Measurements from ENCODE around the gene DDA1.

DDA1 gene

GRCh38 chr19:17312189-17313113 lies 3.1 kb downstream of the DDA1 start:
- no peak for DNase-seq

GRCh38 chr19:17314007-17314593 lies 4.7 kb downstream of the DDA1 start:
- DNase-seq, result no peak

- DNase-seq, result no peak
Measured at GRCh38 chr19:17318966-17319365, 9.6 kb downstream of the DDA1 start.

- no peak for DNase-seq
Measured at GRCh38 chr19:17319473-17320238, 10.3 kb downstream of the DDA1 start.

- no peak for DNase-seq
Measured at GRCh38 chr19:17320435-17320834, 11.1 kb downstream of the DDA1 start.

- DNase-seq, result no peak
Measured at GRCh38 chr19:17321655-17322489, 12.5 kb downstream of the DDA1 start.

- no peak for DNase-seq
Measured at GRCh38 chr19:17322854-17323253, 13.5 kb downstream of the DDA1 start.

GRCh38 chr19:17323300-17323963 lies 14.1 kb downstream of the DDA1 start:
- no peak for DNase-seq

- no peak for DNase-seq
Measured at GRCh38 chr19:17323964-17324332, 14.6 kb downstream of the DDA1 start.

GRCh38 chr19:17324357-17325114 lies 15.2 kb downstream of the DDA1 start:
- no peak for DNase-seq

GRCh38 chr19:17325133-17325532 lies 15.8 kb downstream of the DDA1 start:
- DNase-seq, result no peak

GRCh38 chr19:17325881-17326594 lies 16.7 kb downstream of the DDA1 start:
- no peak for DNase-seq

GRCh38 chr19:17326595-17326966 lies 17.2 kb downstream of the DDA1 start:
- DNase-seq, result no peak

- no peak for DNase-seq
Measured at GRCh38 chr19:17327068-17327653, 17.8 kb downstream of the DDA1 start.

- no peak for DNase-seq
Measured at GRCh38 chr19:17327654-17328516, 18.5 kb downstream of the DDA1 start.

GRCh38 chr19:17328517-17329365 lies 19.4 kb downstream of the DDA1 start:
- DNase-seq, result no peak

- no peak for DNase-seq
Measured at GRCh38 chr19:17329366-17330261, 20.3 kb downstream of the DDA1 start.

Measured in cortex of kidney (tissue), 1 donor.